Astrocyte (in vitro differentiated cells and primary cell): Measurements from ENCODE around the gene ZFYVE27.

Experiments used
- CTCF ChIP-seq: IDR thresholded peaks from 2 replicates; pipeline ENCODE4 v1.5.1; 2011; ENCODE audit warnings: low read depth, mild to moderate bottlenecking, inconsistent platforms, low read length, moderate library complexity; ENCODE audit not compliant: insufficient read depth
- EZH2 ChIP-seq: IDR thresholded peaks from 2 replicates; pipeline ENCODE4 v1.6.1; 2012; ENCODE audit warnings: mild to moderate bottlenecking, low read length, inconsistent platforms; ENCODE audit not compliant: insufficient read depth

- TF ChIP-seq CTCF (no peak), EZH2 (no peak)
Observed at GRCh38 chr10:97782455-97783228, 45.7 kb downstream of the ZFYVE27 start.
